NCI-H748 treated with DMSO at 0.1 percent for 48 hours (cell line): ENCODE measurements around the gene ZFC3H1.

Experiments
- DNase-seq: peaks from one replicate; lab custom pipeline; 2025; lab: John Stamatoyannopoulos, UW

ZFC3H1 gene

GRCh38 chr12:71639341-71639760, 24.3 kb downstream of the ZFC3H1 start:
- no peak for DNase-seq

GRCh38 chr12:71638499-71638898, 25.1 kb downstream of the ZFC3H1 start:
- no peak for DNase-seq

GRCh38 chr12:71636704-71637115, 26.9 kb downstream of the ZFC3H1 start:
- peak; percentile 70 for DNase-seq

GRCh38 chr12:71627438-71628002, 36.1 kb downstream of the ZFC3H1 start:
- no peak for DNase-seq

GRCh38 chr12:71626768-71627167, 36.9 kb downstream of the ZFC3H1 start:
- no peak for DNase-seq

GRCh38 chr12:71626098-71626497, 37.5 kb downstream of the ZFC3H1 start:
- no peak for DNase-seq

- no peak for DNase-seq
Measured at GRCh38 chr12:71625476-71625875, 38.2 kb downstream of the ZFC3H1 start.

- no peak for DNase-seq
Measured at GRCh38 chr12:71621938-71622337, 41.7 kb downstream of the ZFC3H1 start.

- no peak for DNase-seq
Measured at GRCh38 chr12:71610031-71610795, 53.4 kb downstream of the ZFC3H1 start.

GRCh38 chr12:71607494-71608330, 55.9 kb downstream of the ZFC3H1 start:
- DNase-seq, result peak; percentile 63

GRCh38 chr12:71605039-71605438, 58.6 kb downstream of the ZFC3H1 start:
- DNase-seq, result no peak

- DNase-seq, result no peak
Measured at GRCh38 chr12:71602761-71603577, 60.7 kb downstream of the ZFC3H1 start.

- no peak for DNase-seq
Measured at GRCh38 chr12:71601546-71601945, 62.1 kb downstream of the ZFC3H1 start.

- DNase-seq, result no peak
Measured at GRCh38 chr12:71599210-71599609, 64.4 kb downstream of the ZFC3H1 start.

- no peak for DNase-seq
Measured at GRCh38 chr12:71594214-71594948, 69.3 kb downstream of the ZFC3H1 start.

GRCh38 chr12:71592841-71593240, 70.8 kb downstream of the ZFC3H1 start:
- no peak for DNase-seq

GRCh38 chr12:71591601-71592000, 72.0 kb downstream of the ZFC3H1 start:
- no peak for DNase-seq

- no peak for DNase-seq
Measured at GRCh38 chr12:71589478-71589881, 74.2 kb downstream of the ZFC3H1 start.

- DNase-seq, result no peak
Measured at GRCh38 chr12:71587012-71587411, 76.6 kb downstream of the ZFC3H1 start.

GRCh38 chr12:71585218-71585617, 78.4 kb downstream of the ZFC3H1 start:
- no peak for DNase-seq

- no peak for DNase-seq
Measured at GRCh38 chr12:71584356-71584755, 79.3 kb downstream of the ZFC3H1 start.
